ENCODE data around the gene CFAP90.

The CFAP90 gene

GRCh38 chr5:7855611-7856010, 4.7 kb upstream of the CFAP90 start:
- no peaks in the 10 kb centered on the region for H3K9me3 ChIP-seq
- H3K4me1 ChIP-seq (ENCODE audit: control insufficient read depth in 1 of 2, insufficient read depth in 1 of 2, low read depth in 1 of 2, low read length in 1 of 2) = peaks cover 0 to 6% of the 10 kb centered on the region in 2 experiments
- H3K27ac ChIP-seq = no peak overlapping the region
- no peak for TF ChIP-seq CTCF (IDR thresholded peaks at IDR 0.05)
- peaks cover 26% of the 10 kb centered on the region for H3K36me3 ChIP-seq
- no peak overlapping the region for H3K4me3 ChIP-seq (ENCODE audit: low read depth in 1 of 2, low read length in 1 of 2)
- H3K27me3 ChIP-seq = peaks cover 35% of the 10 kb centered on the region

GRCh38 chr5:7852988-7853387, 2.1 kb upstream of the CFAP90 start:
- Histone ChIP-seq H3K4me1 (ENCODE audit: control insufficient read depth in 1 of 2, insufficient read depth in 1 of 2, low read depth in 1 of 2, low read length in 1 of 2) (peaks cover 0 to 15% of the 10 kb centered on the region in 2 experiments), H3K36me3 (peaks cover under 1% of the 10 kb centered on the region), H3K27me3 (peaks cover 61% of the 10 kb centered on the region), H3K27ac (no peak overlapping the region), H3K4me3 (ENCODE audit: low read depth in 1 of 2, low read length in 1 of 2) (no peak overlapping the region), H3K9me3 (no peaks in the 10 kb centered on the region)
- TF ChIP-seq CTCF (IDR thresholded peaks at IDR 0.05) = no peak

- TF ChIP-seq CTCF (IDR thresholded peaks at IDR 0.05) = no peak
- H3K27ac ChIP-seq = no peak overlapping the region
- H3K4me3 ChIP-seq (ENCODE audit: low read depth in 1 of 2, low read length in 1 of 2) = no peak overlapping the region
- H3K27me3 ChIP-seq = peaks cover 65% of the 10 kb centered on the region
- H3K9me3 ChIP-seq = no peaks in the 10 kb centered on the region
- H3K4me1 ChIP-seq (ENCODE audit: control insufficient read depth in 1 of 2, insufficient read depth in 1 of 2, low read depth in 1 of 2, low read length in 1 of 2) = peaks cover 0 to 15% of the 10 kb centered on the region in 2 experiments
- H3K36me3 ChIP-seq = no peaks in the 10 kb centered on the region
Measured at GRCh38 chr5:7852542-7852941, 1.6 kb upstream of the CFAP90 start.

GRCh38 chr5:7851617-7852289, 820 bp upstream of the CFAP90 start:
- Histone ChIP-seq H3K27me3 (peaks cover 73% of the 10 kb centered on the region), H3K36me3 (no peaks in the 10 kb centered on the region), H3K4me3 (ENCODE audit: low read depth in 1 of 2, low read length in 1 of 2) (no peak overlapping the region), H3K4me1 (ENCODE audit: control insufficient read depth in 1 of 2, insufficient read depth in 1 of 2, low read depth in 1 of 2, low read length in 1 of 2) (peaks cover 0 to 15% of the 10 kb centered on the region in 2 experiments), H3K9me3 (no peaks in the 10 kb centered on the region), H3K27ac (no peak overlapping the region)
- TF ChIP-seq CTCF (IDR thresholded peaks at IDR 0.05) = no peak

GRCh38 chr5:7851240-7851592, 283 bp upstream of the CFAP90 start:
- peak overlapping the region; percentile 20 to 48 for H3K4me3 ChIP-seq (ENCODE audit: low read depth in 1 of 2, low read length in 1 of 2)
- peaks cover 78% of the 10 kb centered on the region for H3K27me3 ChIP-seq
- peaks cover 0 to 15% of the 10 kb centered on the region in 2 experiments for H3K4me1 ChIP-seq (ENCODE audit: control insufficient read depth in 1 of 2, insufficient read depth in 1 of 2, low read depth in 1 of 2, low read length in 1 of 2)

More at GRCh38 chr5:7851240-7851592, 283 bp upstream of the CFAP90 start:
- Histone ChIP-seq H3K36me3 (no peaks in the 10 kb centered on the region), H3K9me3 (no peaks in the 10 kb centered on the region), H3K27ac (no peak overlapping the region)
- TF ChIP-seq CTCF (IDR thresholded peaks at IDR 0.05) = no peak
